Mammary epithelial cell (primary cell): ENCODE measurements around the gene SLC9A4.

Experiments used
- CTCF ChIP-seq, 2 donors: IDR thresholded peaks in 1 of 2; conservative IDR thresholded peaks in 1 of 2; 2 replicates each; pipeline ENCODE4 v1.5.1; 2011 to 2012; ENCODE audit warnings: inconsistent platforms in 2 of 2, low read length in 2 of 2, mild to moderate bottlenecking in 2 of 2, control low read depth in 1 of 2, low read depth in 1 of 2; ENCODE audit not compliant: insufficient read depth in 1 of 2; ENCODE audit errors: extremely low read depth in 1 of 2
- EZH2 ChIP-seq: IDR thresholded peaks from 2 replicates; pipeline ENCODE4 v1.6.1; 2012; ENCODE audit warnings: low read length, inconsistent platforms, borderline replicate concordance

DNA sequence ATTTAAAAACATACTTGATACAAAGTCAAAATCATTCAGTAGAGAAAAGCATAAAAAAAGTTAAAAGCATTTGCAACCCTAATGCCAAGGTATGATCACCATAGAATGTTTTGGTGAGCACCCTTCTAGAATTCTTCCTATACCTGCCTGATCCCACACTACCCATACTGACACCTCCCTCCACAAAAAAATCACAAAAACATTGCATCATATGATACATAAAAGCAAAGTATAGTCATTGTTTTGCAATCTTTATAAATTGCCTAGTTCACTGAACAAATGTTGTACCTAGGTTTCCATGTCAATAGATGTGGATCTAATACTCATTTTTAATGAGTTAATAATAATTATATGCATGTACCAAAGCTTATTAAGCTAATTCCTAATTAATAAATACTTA, 54.1 kb downstream of the SLC9A4 start:
- TF ChIP-seq EZH2, result no peak
- TF ChIP-seq CTCF (conservative IDR thresholded peaks at IDR 0.05 in 1 of 2, IDR thresholded peaks at IDR 0.05 in 1 of 2; ENCODE audit: extremely low read depth in 1 of 2, insufficient read depth in 1 of 2, low read depth in 1 of 2, low read length in 2 of 2), result no peak
